ENCODE results near the gene ZFAND2B.

ZFAND2B gene

DNA sequence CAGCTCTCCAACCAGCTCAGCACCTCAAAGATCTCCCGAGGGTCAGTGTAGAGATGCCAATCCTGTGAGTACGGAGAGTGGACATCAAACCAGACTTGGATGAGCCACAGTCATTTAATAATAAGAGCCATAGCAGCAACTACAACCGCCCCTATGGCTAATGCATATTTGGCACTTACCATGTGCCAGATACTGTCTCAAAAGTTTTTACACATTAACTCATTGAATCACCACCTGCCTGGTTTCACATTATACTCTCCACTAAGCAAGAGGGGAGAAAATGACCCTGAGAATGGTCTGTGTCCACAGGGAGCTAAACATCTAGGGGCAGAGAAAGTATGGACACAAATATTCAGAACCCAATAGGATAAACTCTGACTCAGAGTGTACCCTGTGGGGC lies 32.4 kb upstream of the ZFAND2B start:
- Histone ChIP-seq H3K9ac (ENCODE audit: low read length) (no peak overlapping the region), H3K4me3 (ENCODE audit: low read length) (no peak overlapping the region), H3K27me3 (ENCODE audit: low read depth, low read length) (no peaks in the 10 kb centered on the region), H2AFZ (ENCODE audit: low read depth, low read length) (no peak overlapping the region), H3K79me2 (ENCODE audit: low read length) (peaks cover 6% of the 10 kb centered on the region), H3K36me3 (replicated peaks; ENCODE audit: low read depth, low read length) (peaks cover 8% of the 10 kb centered on the region), H3K9me3 (ENCODE audit: insufficient read depth, low read length) (no peaks in the 10 kb centered on the region), H3K4me2 (ENCODE audit: low read length) (no peak overlapping the region), H3K27ac (ENCODE audit: low read length) (no peak overlapping the region), H4K20me1 (ENCODE audit: insufficient read depth, low read length) (no peaks in the 10 kb centered on the region), H3K4me1 (ENCODE audit: low read length) (peaks cover 10% of the 10 kb centered on the region)
- no peak for TF ChIP-seq EZH2phosphoT487 (IDR thresholded peaks at IDR 0.05; ENCODE audit: low read depth)
- TF ChIP-seq, protein P1, sequence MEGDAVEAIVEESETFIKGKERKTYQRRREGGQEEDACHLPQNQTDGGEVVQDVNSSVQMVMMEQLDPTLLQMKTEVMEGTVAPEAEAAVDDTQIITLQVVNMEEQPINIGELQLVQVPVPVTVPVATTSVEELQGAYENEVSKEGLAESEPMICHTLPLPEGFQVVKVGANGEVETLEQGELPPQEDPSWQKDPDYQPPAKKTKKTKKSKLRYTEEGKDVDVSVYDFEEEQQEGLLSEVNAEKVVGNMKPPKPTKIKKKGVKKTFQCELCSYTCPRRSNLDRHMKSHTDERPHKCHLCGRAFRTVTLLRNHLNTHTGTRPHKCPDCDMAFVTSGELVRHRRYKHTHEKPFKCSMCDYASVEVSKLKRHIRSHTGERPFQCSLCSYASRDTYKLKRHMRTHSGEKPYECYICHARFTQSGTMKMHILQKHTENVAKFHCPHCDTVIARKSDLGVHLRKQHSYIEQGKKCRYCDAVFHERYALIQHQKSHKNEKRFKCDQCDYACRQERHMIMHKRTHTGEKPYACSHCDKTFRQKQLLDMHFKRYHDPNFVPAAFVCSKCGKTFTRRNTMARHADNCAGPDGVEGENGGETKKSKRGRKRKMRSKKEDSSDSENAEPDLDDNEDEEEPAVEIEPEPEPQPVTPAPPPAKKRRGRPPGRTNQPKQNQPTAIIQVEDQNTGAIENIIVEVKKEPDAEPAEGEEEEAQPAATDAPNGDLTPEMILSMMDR (IDR thresholded peaks at IDR 0.05; ENCODE audit: low read depth, low read length): no peak

GRCh38 chr2:219174801-219175200 lies 31.8 kb upstream of the ZFAND2B start:
- Histone ChIP-seq H4K20me1 (ENCODE audit: insufficient read depth, low read length) (no peaks in the 10 kb centered on the region), H3K36me3 (replicated peaks; ENCODE audit: low read depth, low read length) (peaks cover 8% of the 10 kb centered on the region), H3K27ac (ENCODE audit: low read length) (no peak overlapping the region), H2AFZ (ENCODE audit: low read depth, low read length) (no peak overlapping the region), H3K79me2 (ENCODE audit: low read length) (peaks cover 8% of the 10 kb centered on the region), H3K4me2 (ENCODE audit: low read length) (no peak overlapping the region), H3K27me3 (ENCODE audit: low read depth, low read length) (no peaks in the 10 kb centered on the region), H3K4me3 (ENCODE audit: low read length) (no peak overlapping the region), H3K9ac (ENCODE audit: low read length) (no peak overlapping the region), H3K9me3 (ENCODE audit: insufficient read depth, low read length) (no peaks in the 10 kb centered on the region), H3K4me1 (ENCODE audit: low read length) (peaks cover 13% of the 10 kb centered on the region)
- TF ChIP-seq, protein P1 (IDR thresholded peaks at IDR 0.05; ENCODE audit: low read depth, low read length): no peak
- no peak for TF ChIP-seq EZH2phosphoT487 (IDR thresholded peaks at IDR 0.05; ENCODE audit: low read depth)

- Histone ChIP-seq H3K9ac (ENCODE audit: low read length) (peak overlapping the region; percentile 99), H2AFZ (ENCODE audit: low read depth, low read length) (no peak overlapping the region), H3K36me3 (replicated peaks; ENCODE audit: low read depth, low read length) (peaks cover 8% of the 10 kb centered on the region), H3K4me1 (ENCODE audit: low read length) (peaks cover 13% of the 10 kb centered on the region), H3K27ac (ENCODE audit: low read length) (no peak overlapping the region), H3K4me2 (ENCODE audit: low read length) (peak overlapping the region; percentile 96), H4K20me1 (ENCODE audit: insufficient read depth, low read length) (no peaks in the 10 kb centered on the region), H3K4me3 (ENCODE audit: low read length) (peak overlapping the region; percentile 97), H3K27me3 (ENCODE audit: low read depth, low read length) (no peaks in the 10 kb centered on the region), H3K9me3 (ENCODE audit: insufficient read depth, low read length) (no peaks in the 10 kb centered on the region), H3K79me2 (ENCODE audit: low read length) (peaks cover 8% of the 10 kb centered on the region)
- TF ChIP-seq, protein P1 (IDR thresholded peaks at IDR 0.05; ENCODE audit: low read depth, low read length): no peak
- TF ChIP-seq EZH2phosphoT487 (IDR thresholded peaks at IDR 0.05; ENCODE audit: low read depth): no peak
Measured at GRCh38 chr2:219175486-219175885, 31.1 kb upstream of the ZFAND2B start.

DNA sequence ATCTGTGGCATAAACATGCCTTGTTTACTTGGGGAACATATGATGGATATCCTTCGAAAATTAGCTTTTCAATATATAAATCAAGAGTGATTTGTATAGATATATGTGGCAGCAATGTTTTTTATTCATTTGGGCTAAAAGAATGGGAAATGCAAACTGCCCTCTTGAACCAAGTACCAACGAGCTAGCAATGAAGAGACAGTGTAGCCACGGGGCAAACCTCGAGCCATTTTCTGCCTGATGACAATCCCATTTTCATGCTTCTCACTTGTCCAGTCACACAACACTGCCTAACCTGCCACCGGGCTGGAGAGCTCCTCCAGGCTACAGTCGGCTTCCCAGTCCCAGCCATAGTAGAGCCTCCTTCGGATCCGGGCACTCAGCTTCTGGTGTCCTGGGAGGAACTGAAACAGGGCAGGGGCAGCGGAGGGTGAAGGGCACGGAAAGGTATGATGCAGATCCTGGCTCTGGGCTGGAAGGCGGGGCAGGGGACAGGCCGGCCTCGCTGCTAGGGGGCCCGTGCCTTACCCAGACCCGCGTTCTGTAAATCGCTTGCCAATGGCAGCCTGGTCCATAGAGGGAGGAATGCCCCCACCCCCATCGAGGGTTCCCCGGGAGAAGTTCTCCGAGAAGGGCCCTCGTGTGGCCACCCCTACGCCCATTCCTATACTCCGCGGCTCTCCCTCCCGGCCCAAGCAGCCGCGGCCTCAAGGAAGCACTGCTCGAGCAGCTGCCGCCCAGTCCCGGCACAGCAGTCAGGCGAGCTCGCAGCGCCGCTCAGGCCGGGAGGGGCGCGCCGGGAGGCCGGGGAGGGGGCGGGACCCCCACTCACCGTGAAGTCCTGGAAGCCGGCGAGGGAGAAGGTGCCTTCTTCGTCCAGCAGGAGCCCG lies 30.4 kb upstream of the ZFAND2B start:
- Histone ChIP-seq H3K4me2 (ENCODE audit: low read length) (peak overlapping the region; percentile 96), H3K79me2 (ENCODE audit: low read length) (peaks cover 8% of the 10 kb centered on the region), H2AFZ (ENCODE audit: low read depth, low read length) (no peak overlapping the region), H3K9me3 (ENCODE audit: insufficient read depth, low read length) (no peaks in the 10 kb centered on the region), H3K27ac (ENCODE audit: low read length) (peak overlapping the region; percentile 98), H3K9ac (ENCODE audit: low read length) (peak overlapping the region; percentile 99), H3K27me3 (ENCODE audit: low read depth, low read length) (no peaks in the 10 kb centered on the region), H4K20me1 (ENCODE audit: insufficient read depth, low read length) (no peaks in the 10 kb centered on the region), H3K4me1 (ENCODE audit: low read length) (peaks cover 13% of the 10 kb centered on the region), H3K36me3 (replicated peaks; ENCODE audit: low read depth, low read length) (peaks cover 8% of the 10 kb centered on the region), H3K4me3 (ENCODE audit: low read length) (peak overlapping the region; percentile 97)
- TF ChIP-seq, protein P1 (IDR thresholded peaks at IDR 0.05; ENCODE audit: low read depth, low read length): no peak
- TF ChIP-seq EZH2phosphoT487 (IDR thresholded peaks at IDR 0.05; ENCODE audit: low read depth): no peak

Data from OCI-LY3 (cell line).